Parathyroid adenoma (tissue), 2 donors: ENCODE results near the gene PJVK.

ENCODE experiments used
- H2AFZ ChIP-seq: fragments of 300-600 bp; sonication (generic); one replicate; pipeline ENCODE4 v1.7.0; 2017; ENCODE audit warnings: antibody characterized with exemption, mild to moderate bottlenecking
- H3K27ac ChIP-seq: fragments of 300-600 bp; sonication (generic); one replicate; pipeline ENCODE4 v1.7.0; 2017
- H3K27me3 ChIP-seq: fragments of 300-600 bp; sonication (generic); one replicate; pipeline ENCODE4 v1.7.0; 2017; ENCODE audit warnings: low read length; ENCODE audit not compliant: control insufficient read depth, insufficient read depth
- H3K36me3 ChIP-seq: fragments of 300-600 bp; sonication (generic); one replicate; pipeline ENCODE4 v1.7.0; 2017; ENCODE audit warnings: low read length; ENCODE audit not compliant: control insufficient read depth, insufficient read depth
- H3K4me1 ChIP-seq: fragments of 300-600 bp; sonication (generic); one replicate; pipeline ENCODE4 v1.7.0; 2017; ENCODE audit warnings: control low read depth
- H3K4me2 ChIP-seq: fragments of 300-600 bp; sonication (generic); one replicate; pipeline ENCODE4 v1.7.0; 2017; ENCODE audit warnings: low read length
- H3K4me3 ChIP-seq: fragments of 300-600 bp; sonication (generic); one replicate; pipeline ENCODE4 v1.7.0; 2017; ENCODE audit warnings: low read depth, low read length
- H3K79me2 ChIP-seq: fragments of 300-600 bp; sonication (generic); one replicate; pipeline ENCODE4 v1.7.0; 2017; ENCODE audit warnings: control low read depth
- H3K9ac ChIP-seq: fragments of 300-600 bp; sonication (generic); one replicate; pipeline ENCODE4 v1.7.0; 2017; ENCODE audit warnings: mild to moderate bottlenecking
- H3K9me3 ChIP-seq: fragments of 300-600 bp; sonication (generic); one replicate; pipeline ENCODE4 v1.7.0; 2017; ENCODE audit warnings: low read length; ENCODE audit not compliant: control insufficient read depth
- TF ChIP-seq, protein P1 (sequence below): fragments of 300-600 bp; sonication (generic); IDR thresholded peaks from one replicate; pipeline ENCODE4 v1.7.0; 2017; ENCODE audit warnings: antibody characterized with exemption, mild to moderate bottlenecking
- donor health status: primary hyperparathyroidism.

The PJVK gene

DNA sequence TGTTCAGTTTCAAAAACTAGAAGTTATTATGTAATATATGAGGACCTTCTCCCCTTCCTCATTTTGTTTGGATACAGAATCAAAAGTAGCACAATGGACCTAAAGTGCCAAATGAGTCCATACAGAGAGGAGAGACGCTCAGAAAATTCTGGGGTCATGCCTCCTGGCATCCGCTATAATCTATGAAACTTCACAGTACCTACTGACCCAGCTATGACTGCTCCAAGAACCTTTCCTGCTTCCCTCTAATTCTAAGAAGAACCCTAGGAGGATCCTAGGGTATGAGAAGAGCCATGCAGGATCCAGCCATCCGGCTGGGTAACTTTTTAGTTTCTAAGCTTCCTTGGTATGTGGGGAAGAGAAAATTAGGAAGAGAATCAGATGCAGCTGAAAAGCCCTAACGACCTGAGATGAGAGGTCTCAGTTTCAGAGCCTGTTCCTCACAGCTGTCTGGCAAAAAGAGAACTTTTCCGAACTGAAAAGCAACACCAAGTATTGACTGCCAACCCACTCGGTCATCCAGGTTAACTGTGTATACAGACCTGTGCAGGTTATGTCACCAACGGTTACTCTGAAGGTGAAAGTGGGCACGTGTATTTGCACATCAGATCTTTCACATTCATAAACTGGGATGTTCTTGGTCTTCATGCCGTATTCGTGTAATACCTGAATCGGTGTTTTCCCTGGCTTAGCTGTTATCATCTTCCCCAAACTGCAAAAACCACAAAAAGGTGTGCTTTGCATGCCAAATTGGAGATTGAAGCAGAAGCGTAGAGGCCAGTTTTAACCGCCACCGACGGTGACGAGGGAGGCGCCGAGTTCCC is 1.3 kb upstream of the PJVK start:
- Histone ChIP-seq H3K9ac (no peak overlapping the region), H3K79me2 (peaks cover 3% of the 10 kb centered on the region), H3K27ac (peak overlapping the region; percentile 97), H3K4me1 (peaks cover 19% of the 10 kb centered on the region), H3K4me3 (peak overlapping the region; percentile 82), H3K4me2 (peak overlapping the region; percentile 55), H3K36me3 (no peaks in the 10 kb centered on the region), H3K27me3 (no peaks in the 10 kb centered on the region), H3K9me3 (no peaks in the 10 kb centered on the region), H2AFZ (peak overlapping the region; percentile 98)
- TF ChIP-seq, protein P1, sequence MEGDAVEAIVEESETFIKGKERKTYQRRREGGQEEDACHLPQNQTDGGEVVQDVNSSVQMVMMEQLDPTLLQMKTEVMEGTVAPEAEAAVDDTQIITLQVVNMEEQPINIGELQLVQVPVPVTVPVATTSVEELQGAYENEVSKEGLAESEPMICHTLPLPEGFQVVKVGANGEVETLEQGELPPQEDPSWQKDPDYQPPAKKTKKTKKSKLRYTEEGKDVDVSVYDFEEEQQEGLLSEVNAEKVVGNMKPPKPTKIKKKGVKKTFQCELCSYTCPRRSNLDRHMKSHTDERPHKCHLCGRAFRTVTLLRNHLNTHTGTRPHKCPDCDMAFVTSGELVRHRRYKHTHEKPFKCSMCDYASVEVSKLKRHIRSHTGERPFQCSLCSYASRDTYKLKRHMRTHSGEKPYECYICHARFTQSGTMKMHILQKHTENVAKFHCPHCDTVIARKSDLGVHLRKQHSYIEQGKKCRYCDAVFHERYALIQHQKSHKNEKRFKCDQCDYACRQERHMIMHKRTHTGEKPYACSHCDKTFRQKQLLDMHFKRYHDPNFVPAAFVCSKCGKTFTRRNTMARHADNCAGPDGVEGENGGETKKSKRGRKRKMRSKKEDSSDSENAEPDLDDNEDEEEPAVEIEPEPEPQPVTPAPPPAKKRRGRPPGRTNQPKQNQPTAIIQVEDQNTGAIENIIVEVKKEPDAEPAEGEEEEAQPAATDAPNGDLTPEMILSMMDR: no peak

- TF ChIP-seq, protein P1: no peak
- H3K27ac ChIP-seq: peak overlapping the region; percentile 97
- peaks cover 19% of the 10 kb centered on the region for H3K4me1 ChIP-seq
- no peaks in the 10 kb centered on the region for H3K9me3 ChIP-seq
- no peaks in the 10 kb centered on the region for H3K27me3 ChIP-seq
- H3K4me3 ChIP-seq: peak overlapping the region; percentile 82
- no peaks in the 10 kb centered on the region for H3K36me3 ChIP-seq
- H3K9ac ChIP-seq: no peak overlapping the region
- peak overlapping the region; percentile 55 for H3K4me2 ChIP-seq
- H3K79me2 ChIP-seq: peaks cover 3% of the 10 kb centered on the region
- peak overlapping the region; percentile 98 for H2AFZ ChIP-seq
These were observed 729 bp upstream of the PJVK start for GRCh38 chr2:178450524-178450773.

DNA sequence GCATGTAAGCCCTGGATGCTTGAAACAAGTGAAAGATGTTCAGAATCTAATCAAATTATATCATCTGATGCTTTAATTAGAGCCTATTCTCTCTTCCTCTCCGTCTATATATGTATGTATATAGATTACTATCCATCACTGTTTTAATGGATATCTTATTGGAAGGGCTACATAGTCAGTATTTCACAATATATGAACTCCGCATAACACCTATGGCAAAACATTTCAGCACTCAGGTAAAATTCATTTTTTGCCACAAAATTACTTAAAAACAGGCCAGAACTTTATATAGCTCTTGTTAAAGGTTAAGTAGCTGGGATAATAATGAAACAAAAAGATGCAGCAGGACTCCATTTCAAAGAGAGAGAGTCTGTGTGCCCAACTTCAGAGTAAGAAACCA is 1.2 kb downstream of the PJVK start:
- no peaks in the 10 kb centered on the region for H3K36me3 ChIP-seq
- no peak overlapping the region for H3K4me2 ChIP-seq
- peaks cover 19% of the 10 kb centered on the region for H3K4me1 ChIP-seq
- H2AFZ ChIP-seq: peak overlapping the region; percentile 57
- no peak overlapping the region for H3K4me3 ChIP-seq
- no peaks in the 10 kb centered on the region for H3K27me3 ChIP-seq
- H3K27ac ChIP-seq: no peak overlapping the region
- no peaks in the 10 kb centered on the region for H3K9me3 ChIP-seq
- no peaks in the 10 kb centered on the region for H3K79me2 ChIP-seq
- no peak overlapping the region for H3K9ac ChIP-seq
- TF ChIP-seq, protein P1: no peak

GRCh38 chr2:178452870-178453269 is 1.7 kb downstream of the PJVK start:
- H3K9ac ChIP-seq: no peak overlapping the region
- no peak overlapping the region for H3K4me3 ChIP-seq
- TF ChIP-seq, protein P1: no peak

GRCh38 chr2:178455947-178456346 is 4.8 kb downstream of the PJVK start:
- TF ChIP-seq, protein P1: no peak
- H3K27ac ChIP-seq: no peak overlapping the region
- H3K27me3 ChIP-seq: no peaks in the 10 kb centered on the region
- H3K9ac ChIP-seq: no peak overlapping the region
- H3K4me2 ChIP-seq: no peak overlapping the region
- no peaks in the 10 kb centered on the region for H3K79me2 ChIP-seq
- H3K36me3 ChIP-seq: no peaks in the 10 kb centered on the region
- H2AFZ ChIP-seq: no peak overlapping the region
- H3K4me1 ChIP-seq: peaks cover 4% of the 10 kb centered on the region
- H3K4me3 ChIP-seq: no peak overlapping the region
- H3K9me3 ChIP-seq: no peaks in the 10 kb centered on the region

More at GRCh38 chr2:178452870-178453269, 1.7 kb downstream of the PJVK start:
- H3K27me3 ChIP-seq: no peaks in the 10 kb centered on the region
- H3K27ac ChIP-seq: no peak overlapping the region
- H3K79me2 ChIP-seq: no peaks in the 10 kb centered on the region
- peaks cover 19% of the 10 kb centered on the region for H3K4me1 ChIP-seq
- no peaks in the 10 kb centered on the region for H3K9me3 ChIP-seq
- no peak overlapping the region for H3K4me2 ChIP-seq
- H3K36me3 ChIP-seq: no peaks in the 10 kb centered on the region
- H2AFZ ChIP-seq: peak overlapping the region; percentile 57
